Measurements from ENCODE around the gene ZC3H14.

ZC3H14 gene

DNA sequence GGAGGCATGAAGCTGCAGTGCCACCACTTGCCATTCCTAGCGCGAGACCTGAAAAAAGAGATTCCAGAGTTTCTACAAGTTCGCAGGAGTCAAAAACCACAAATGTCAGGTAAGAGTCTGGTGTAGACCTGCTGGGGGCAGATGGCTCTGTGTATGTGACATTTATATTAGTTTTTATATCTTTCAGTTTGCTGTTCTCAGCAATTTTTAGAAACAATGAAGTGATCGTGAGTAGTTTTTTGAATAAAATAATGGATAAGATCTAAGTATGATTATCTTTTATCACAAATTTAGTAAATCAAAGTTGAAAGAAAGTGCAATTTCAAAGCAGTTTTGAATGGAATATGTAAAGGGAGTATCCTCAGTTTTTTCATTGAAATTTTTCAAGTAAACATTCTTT, 9.3 kb downstream of the ZC3H14 start:
- Histone ChIP-seq H3K27me3 (ENCODE audit: insufficient read depth, low read length) (no peaks in the 10 kb centered on the region), H2AFZ (ENCODE audit: low read length) (no peak overlapping the region), H3K4me3 (ENCODE audit: low read depth, low read length, poor library complexity, severe bottlenecking) (no peak overlapping the region), H3K27ac (ENCODE audit: low read depth, low read length, poor library complexity, severe bottlenecking) (no peak overlapping the region), H3K36me3 (ENCODE audit: insufficient read depth, low read length) (peaks cover 90% of the 10 kb centered on the region), H3K4me2 (ENCODE audit: low read length) (no peak overlapping the region), H3K9ac (ENCODE audit: low read length) (no peak overlapping the region), H4K20me1 (ENCODE audit: insufficient read depth, low read length) (no peaks in the 10 kb centered on the region), H3K9me3 (ENCODE audit: low read length) (0 out of 2 replicates have a peak, but pooled peaks cover 6% of the 10 kb centered on the region), H3K9me2 (ENCODE audit: low read depth, low read length) (no peaks in the 10 kb centered on the region), H3K79me2 (ENCODE audit: insufficient read depth, low read length) (no peaks in the 10 kb centered on the region), H3F3A (ENCODE audit: insufficient read depth, low read length) (no peaks in the 10 kb centered on the region), H3K4me1 (ENCODE audit: insufficient read depth, low read length, severe bottlenecking) (no peaks in the 10 kb centered on the region)
- no peak for TF ChIP-seq EZH2 (IDR thresholded peaks at IDR 0.05; ENCODE audit: borderline replicate concordance, low read length)
- TF ChIP-seq, protein P1, sequence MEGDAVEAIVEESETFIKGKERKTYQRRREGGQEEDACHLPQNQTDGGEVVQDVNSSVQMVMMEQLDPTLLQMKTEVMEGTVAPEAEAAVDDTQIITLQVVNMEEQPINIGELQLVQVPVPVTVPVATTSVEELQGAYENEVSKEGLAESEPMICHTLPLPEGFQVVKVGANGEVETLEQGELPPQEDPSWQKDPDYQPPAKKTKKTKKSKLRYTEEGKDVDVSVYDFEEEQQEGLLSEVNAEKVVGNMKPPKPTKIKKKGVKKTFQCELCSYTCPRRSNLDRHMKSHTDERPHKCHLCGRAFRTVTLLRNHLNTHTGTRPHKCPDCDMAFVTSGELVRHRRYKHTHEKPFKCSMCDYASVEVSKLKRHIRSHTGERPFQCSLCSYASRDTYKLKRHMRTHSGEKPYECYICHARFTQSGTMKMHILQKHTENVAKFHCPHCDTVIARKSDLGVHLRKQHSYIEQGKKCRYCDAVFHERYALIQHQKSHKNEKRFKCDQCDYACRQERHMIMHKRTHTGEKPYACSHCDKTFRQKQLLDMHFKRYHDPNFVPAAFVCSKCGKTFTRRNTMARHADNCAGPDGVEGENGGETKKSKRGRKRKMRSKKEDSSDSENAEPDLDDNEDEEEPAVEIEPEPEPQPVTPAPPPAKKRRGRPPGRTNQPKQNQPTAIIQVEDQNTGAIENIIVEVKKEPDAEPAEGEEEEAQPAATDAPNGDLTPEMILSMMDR (IDR thresholded peaks at IDR 0.05; ENCODE audit: low read length) = no peak

DNA sequence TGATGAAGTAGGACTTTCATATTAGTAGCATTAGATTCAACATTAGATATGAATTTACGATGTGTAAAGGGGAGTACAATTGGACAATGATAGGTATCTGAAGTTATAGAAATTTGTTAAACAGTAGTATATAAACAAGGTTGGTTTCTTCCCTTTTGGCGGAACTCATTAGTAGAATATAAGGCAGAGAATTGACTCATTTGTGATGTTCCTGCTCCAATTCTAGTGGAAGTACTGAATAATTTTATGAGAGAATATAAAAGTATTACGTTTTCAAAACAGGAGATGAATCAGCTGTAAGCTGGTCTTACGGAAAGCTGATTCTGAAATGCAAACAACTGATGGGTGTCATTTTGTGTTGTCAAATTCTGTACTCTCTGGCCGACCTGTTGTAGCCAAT, 13.4 kb downstream of the ZC3H14 start:
- no peaks in the 10 kb centered on the region for H3K9me3 ChIP-seq (ENCODE audit: low read length)
- no peaks in the 10 kb centered on the region for H3K27me3 ChIP-seq (ENCODE audit: insufficient read depth, low read length)
- H2AFZ ChIP-seq (ENCODE audit: low read length) = no peak overlapping the region
- no peak overlapping the region for H3K27ac ChIP-seq (ENCODE audit: low read depth, low read length, poor library complexity, severe bottlenecking)
- no peak overlapping the region for H3K9ac ChIP-seq (ENCODE audit: low read length)
- H3K4me2 ChIP-seq (ENCODE audit: low read length) = no peak overlapping the region
- no peaks in the 10 kb centered on the region for H3K4me1 ChIP-seq (ENCODE audit: insufficient read depth, low read length, severe bottlenecking)
- H3K9me2 ChIP-seq (ENCODE audit: low read depth, low read length) = no peaks in the 10 kb centered on the region
- TF ChIP-seq, protein P1 (IDR thresholded peaks at IDR 0.05; ENCODE audit: low read length) = no peak
- no peak for TF ChIP-seq EZH2 (IDR thresholded peaks at IDR 0.05; ENCODE audit: borderline replicate concordance, low read length)
- H4K20me1 ChIP-seq (ENCODE audit: insufficient read depth, low read length) = no peaks in the 10 kb centered on the region
- peaks cover 89% of the 10 kb centered on the region for H3K36me3 ChIP-seq (ENCODE audit: insufficient read depth, low read length)
- H3K4me3 ChIP-seq (ENCODE audit: low read depth, low read length, poor library complexity, severe bottlenecking) = no peak overlapping the region
- no peaks in the 10 kb centered on the region for H3K79me2 ChIP-seq (ENCODE audit: insufficient read depth, low read length)
- peaks cover 2% of the 10 kb centered on the region; the same call in 1 of the 2 replicates for H3F3A ChIP-seq (ENCODE audit: insufficient read depth, low read length)

DNA sequence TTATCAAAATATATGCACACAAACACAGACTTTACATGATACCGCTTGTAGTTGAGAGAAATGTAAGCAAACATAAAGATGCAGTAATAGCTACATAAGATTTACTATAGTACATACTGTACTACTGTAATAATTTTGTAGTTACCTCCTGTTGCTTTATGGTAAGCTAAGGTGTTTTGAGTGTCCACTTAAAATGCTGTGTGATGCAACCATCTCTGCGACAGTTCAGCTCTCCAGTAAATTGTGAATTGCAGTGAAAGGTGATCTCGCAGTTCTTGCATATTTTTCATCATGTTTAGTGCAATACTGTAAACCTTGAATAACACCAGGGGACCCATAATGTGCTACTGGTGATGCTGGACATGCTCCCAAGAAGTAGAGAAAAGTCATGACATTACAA, 21.6 kb downstream of the ZC3H14 start:
- TF ChIP-seq, protein P1 (IDR thresholded peaks at IDR 0.05; ENCODE audit: low read length) = no peak
- TF ChIP-seq EZH2 (IDR thresholded peaks at IDR 0.05; ENCODE audit: borderline replicate concordance, low read length) = no peak
- Histone ChIP-seq H3K4me3 (ENCODE audit: low read depth, low read length, poor library complexity, severe bottlenecking) (no peak overlapping the region), H3K27ac (ENCODE audit: low read depth, low read length, poor library complexity, severe bottlenecking) (no peak overlapping the region), H3K4me1 (ENCODE audit: insufficient read depth, low read length, severe bottlenecking) (no peaks in the 10 kb centered on the region), H3K79me2 (ENCODE audit: insufficient read depth, low read length) (no peaks in the 10 kb centered on the region), H3K9me3 (ENCODE audit: low read length) (no peaks in the 10 kb centered on the region), H3K27me3 (ENCODE audit: insufficient read depth, low read length) (no peaks in the 10 kb centered on the region), H3F3A (ENCODE audit: insufficient read depth, low read length) (peaks cover 2% of the 10 kb centered on the region; the same call in 1 of the 2 replicates), H2AFZ (ENCODE audit: low read length) (no peak overlapping the region), H3K9me2 (ENCODE audit: low read depth, low read length) (no peaks in the 10 kb centered on the region), H3K36me3 (ENCODE audit: insufficient read depth, low read length) (peaks cover 67% of the 10 kb centered on the region), H3K9ac (ENCODE audit: low read length) (no peak overlapping the region), H3K4me2 (ENCODE audit: low read length) (no peak overlapping the region), H4K20me1 (ENCODE audit: insufficient read depth, low read length) (no peaks in the 10 kb centered on the region)

Measured in OCI-LY1 (cell line).